ENCODE results near the gene FABP2. TPM values are rescaled to one million over a fixed set of nuclear protein-coding genes. Genes with fewer than 3 reads are reported as not detected.
A peak's percentile ranks its signal among the peaks of the same experiment; 100 is the strongest.

Gene FABP2
- total RNA-seq, 4 donors from 2014 or later: not detected

DNA sequence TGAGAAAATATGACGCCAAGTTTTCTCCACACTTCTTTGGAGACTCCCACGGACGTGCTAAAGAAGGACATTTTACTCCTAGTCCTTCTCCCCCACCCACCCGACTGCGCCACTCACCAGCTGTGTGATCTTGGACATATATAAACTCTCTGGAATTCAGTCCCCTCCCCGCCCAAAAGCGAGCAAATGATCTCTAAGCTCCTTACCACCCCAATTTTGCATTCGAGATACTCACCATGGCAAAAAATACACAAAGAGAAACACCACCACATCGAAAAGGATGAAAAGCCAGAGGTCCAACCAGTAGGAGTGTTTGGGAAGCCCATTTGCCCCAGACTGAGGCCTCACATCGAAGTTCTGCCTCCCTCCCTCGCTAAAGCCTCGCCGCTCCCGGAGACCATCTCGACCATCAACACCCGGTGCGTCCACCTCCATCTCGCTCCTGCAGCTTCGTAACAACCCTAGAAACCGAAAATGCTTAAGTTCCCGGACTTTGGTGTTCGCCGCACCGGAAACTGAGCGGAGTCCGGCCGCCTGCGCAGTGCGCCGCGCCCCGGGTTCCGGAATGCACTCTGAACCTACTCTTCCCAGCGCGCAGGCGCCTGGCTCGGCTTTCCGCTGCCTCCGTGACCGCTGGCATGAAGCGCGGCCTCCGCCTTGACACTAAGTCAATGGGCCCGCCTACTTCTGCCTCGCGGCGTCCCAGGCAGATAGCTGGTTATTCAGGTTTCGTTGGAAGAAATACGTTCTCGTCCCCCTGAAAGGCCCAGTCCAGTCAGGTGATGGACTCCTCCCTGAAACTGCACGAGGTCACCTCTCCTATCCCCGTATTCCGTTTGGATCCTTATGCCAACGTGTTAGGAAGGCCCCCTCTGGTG lies 21.6 kb downstream of the FABP2 start:
- DNase-seq (ENCODE audit: low spot score) (peak; percentile 66), ATAC-seq (ENCODE audit: low FRiP score) (peak; percentile 99)
- TF ChIP-seq, protein P1, sequence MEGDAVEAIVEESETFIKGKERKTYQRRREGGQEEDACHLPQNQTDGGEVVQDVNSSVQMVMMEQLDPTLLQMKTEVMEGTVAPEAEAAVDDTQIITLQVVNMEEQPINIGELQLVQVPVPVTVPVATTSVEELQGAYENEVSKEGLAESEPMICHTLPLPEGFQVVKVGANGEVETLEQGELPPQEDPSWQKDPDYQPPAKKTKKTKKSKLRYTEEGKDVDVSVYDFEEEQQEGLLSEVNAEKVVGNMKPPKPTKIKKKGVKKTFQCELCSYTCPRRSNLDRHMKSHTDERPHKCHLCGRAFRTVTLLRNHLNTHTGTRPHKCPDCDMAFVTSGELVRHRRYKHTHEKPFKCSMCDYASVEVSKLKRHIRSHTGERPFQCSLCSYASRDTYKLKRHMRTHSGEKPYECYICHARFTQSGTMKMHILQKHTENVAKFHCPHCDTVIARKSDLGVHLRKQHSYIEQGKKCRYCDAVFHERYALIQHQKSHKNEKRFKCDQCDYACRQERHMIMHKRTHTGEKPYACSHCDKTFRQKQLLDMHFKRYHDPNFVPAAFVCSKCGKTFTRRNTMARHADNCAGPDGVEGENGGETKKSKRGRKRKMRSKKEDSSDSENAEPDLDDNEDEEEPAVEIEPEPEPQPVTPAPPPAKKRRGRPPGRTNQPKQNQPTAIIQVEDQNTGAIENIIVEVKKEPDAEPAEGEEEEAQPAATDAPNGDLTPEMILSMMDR (IDR thresholded peaks at IDR 0.05): no peak

DNA sequence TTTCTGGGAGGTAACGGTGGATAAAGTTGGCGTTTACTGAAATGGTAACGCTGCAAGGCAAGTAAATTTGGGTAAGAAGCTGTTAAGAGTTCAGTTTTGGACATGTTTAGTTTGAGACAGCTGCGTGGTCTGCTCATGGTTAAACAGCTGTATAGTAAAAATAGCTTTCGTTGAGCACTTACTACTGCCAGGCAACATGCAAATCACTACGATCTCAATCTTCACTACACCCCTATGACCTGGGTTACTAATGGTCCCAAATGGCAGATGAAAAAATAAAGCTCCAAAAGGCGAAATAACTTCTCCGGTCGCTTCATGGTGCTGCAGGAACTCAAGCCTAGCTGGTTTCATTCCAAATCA lies 22.2 kb downstream of the FABP2 start:
- ATAC-seq (ENCODE audit: low FRiP score) (peak; percentile 1), DNase-seq (ENCODE audit: low spot score) (no peak)

DNA sequence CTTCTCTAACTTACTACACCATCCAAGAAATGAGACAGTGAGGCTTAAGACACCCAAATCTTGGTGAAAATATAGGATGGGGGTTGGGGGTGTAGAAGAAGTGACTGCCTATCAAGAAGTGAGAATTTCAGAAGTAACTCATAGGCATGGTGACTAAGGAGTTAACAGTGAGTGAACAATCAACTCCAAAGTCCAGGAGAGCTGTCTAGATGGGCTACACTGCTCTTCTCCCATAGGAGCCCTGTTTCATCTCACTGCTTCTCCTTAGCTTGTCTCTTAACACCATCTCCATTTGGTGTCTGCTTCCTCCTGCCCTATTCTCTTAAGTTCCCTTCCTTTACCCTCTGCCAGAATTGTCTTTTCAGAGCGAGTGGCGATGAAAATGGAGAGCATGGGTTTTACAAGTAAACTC lies 22.7 kb downstream of the FABP2 start:
- no peak for DNase-seq (ENCODE audit: low spot score)
- TF ChIP-seq, protein P1 (IDR thresholded peaks at IDR 0.05): no peak
- no peak for ATAC-seq (ENCODE audit: low FRiP score)

More for the DNA sequence above, 22.2 kb downstream of the FABP2 start:
- TF ChIP-seq, protein P1 (IDR thresholded peaks at IDR 0.05): no peak

DNA sequence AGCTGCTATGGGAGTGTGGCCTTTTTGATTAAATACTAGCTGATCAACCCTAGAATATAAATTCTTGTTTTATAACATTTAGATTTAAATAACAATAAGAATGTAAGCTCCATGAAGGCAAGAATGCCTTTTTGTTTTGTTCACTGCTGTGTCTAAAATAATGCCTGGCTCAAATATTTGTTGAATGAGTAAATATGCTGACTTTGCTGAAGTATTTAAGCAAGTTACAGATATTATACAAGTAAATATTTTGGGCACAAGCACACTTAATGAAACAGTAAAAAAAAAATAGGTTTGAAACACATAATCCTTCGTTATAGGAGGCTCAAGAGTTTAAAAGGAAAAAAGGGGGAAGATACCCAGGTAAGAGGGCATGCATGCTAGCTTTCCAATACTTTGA lies 24.1 kb downstream of the FABP2 start:
- TF ChIP-seq, protein P1 (IDR thresholded peaks at IDR 0.05): no peak
- ATAC-seq (ENCODE audit: low FRiP score) (no peak), DNase-seq (ENCODE audit: low spot score) (no peak)

DNA sequence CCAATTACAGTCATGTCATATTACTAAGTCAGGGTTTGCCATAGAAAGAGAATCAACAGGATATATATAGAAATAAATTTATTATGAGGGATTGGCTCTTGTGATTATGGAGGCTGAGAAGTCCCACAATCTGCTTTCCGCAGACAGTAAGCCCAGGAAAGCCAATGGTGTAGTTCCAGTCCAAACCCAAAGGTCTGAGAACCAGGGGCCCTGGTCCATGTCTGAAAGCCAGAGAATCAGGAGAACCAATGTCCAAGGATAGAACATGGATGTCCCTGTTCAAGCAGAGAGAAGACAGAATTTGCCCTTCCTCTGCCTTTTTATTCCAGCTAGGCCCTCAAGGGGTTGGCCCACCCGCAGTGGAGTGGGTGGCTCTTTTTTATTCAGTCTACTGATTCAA lies 25.6 kb downstream of the FABP2 start:
- no peak for ATAC-seq (ENCODE audit: low FRiP score)
- no peak for DNase-seq (ENCODE audit: low spot score)
- TF ChIP-seq, protein P1 (IDR thresholded peaks at IDR 0.05): no peak

DNA sequence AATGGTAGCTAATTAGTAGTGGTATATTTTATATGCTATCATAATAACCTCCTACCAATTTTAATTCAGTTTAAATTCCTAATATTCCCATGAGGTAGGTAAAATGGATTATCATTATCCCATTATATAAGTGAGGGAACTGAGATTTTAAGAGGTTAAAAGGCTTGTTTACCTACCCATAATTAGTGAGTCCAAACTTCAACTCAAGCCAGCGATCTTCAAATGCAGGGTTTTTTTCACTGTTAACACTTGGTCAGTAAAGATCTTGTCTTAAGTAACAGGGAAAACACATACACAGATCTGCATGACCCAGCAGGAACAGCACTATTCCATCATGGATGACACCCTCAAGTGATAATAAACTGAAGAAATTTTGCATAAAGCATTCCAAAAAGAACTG lies 31.3 kb downstream of the FABP2 start:
- TF ChIP-seq, protein P1 (IDR thresholded peaks at IDR 0.05): no peak
- ATAC-seq (ENCODE audit: low FRiP score): no peak
- no peak for DNase-seq (ENCODE audit: low spot score)

DNA sequence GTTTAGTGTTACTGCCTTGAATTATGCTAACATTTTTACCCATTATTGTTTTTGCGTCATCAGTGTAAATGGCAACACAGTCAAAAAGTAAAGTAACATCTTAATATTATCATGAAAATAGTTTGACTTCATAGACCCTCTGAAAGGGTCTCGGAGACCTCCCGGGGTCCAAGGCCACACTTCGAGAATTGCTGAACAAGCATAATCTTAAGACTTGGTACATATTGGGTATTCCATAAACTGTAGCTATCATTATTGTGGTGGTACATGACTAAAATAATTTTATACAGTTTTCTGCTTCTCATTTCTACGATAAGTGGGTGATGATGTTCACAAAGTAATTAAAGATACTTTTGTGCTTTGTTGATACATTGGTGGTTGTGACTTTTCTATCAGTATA lies 32.6 kb downstream of the FABP2 start:
- TF ChIP-seq, protein P1 (IDR thresholded peaks at IDR 0.05): no peak
- no peak for ATAC-seq (ENCODE audit: low FRiP score)
- no peak for DNase-seq (ENCODE audit: low spot score)

Measured in omental fat pad (tissue), 4 donors.